Neuronal stem cell (in vitro differentiated cells): Measurements from ENCODE around the gene PCSK7.
A peak's percentile ranks its signal among the peaks of the same experiment; 100 is the strongest.

Source experiments
- DNase-seq: peaks from one replicate; pipeline ENCODE4 v3.0.0-alpha.2; 2013; ENCODE audit warnings: low spot score
- H2AFZ ChIP-seq: one replicate; pipeline ENCODE4 v1.6.1; 2013; ENCODE audit warnings: mild to moderate bottlenecking, low read length, inconsistent platforms
- H2AK5ac ChIP-seq: 2 replicates; pipeline ENCODE4 v1.6.1; 2013; ENCODE audit warnings: low read depth, mild to moderate bottlenecking, inconsistent platforms, low read length, moderate library complexity, mixed read lengths
- H2BK120ac ChIP-seq: 2 replicates; pipeline ENCODE4 v1.6.1; 2013; ENCODE audit warnings: low read depth, mild to moderate bottlenecking, inconsistent platforms, low read length, moderate library complexity, mixed read lengths
- H2BK12ac ChIP-seq: one replicate; pipeline ENCODE4 v1.6.1; 2013; ENCODE audit warnings: low read length, inconsistent platforms
- H2BK15ac ChIP-seq: 2 replicates; pipeline ENCODE4 v1.6.1; 2013; ENCODE audit warnings: mild to moderate bottlenecking, low read length, inconsistent platforms, mixed read lengths
- H2BK5ac ChIP-seq: one replicate; pipeline ENCODE4 v1.6.1; 2013; ENCODE audit warnings: inconsistent platforms, mild to moderate bottlenecking, low read length, moderate library complexity
- H3K14ac ChIP-seq: one replicate; pipeline ENCODE4 v1.6.1; 2013; ENCODE audit warnings: low read length, inconsistent platforms
- H3K18ac ChIP-seq: 2 replicates; pipeline ENCODE4 v1.6.1; 2013; ENCODE audit warnings: low read length, inconsistent platforms
- H3K23ac ChIP-seq: 2 replicates; pipeline ENCODE4 v1.6.1; 2013; ENCODE audit warnings: low read depth, mild to moderate bottlenecking, mixed read lengths, low read length, inconsistent platforms; ENCODE audit not compliant: poor library complexity
- H3K27ac ChIP-seq: replicated peaks from 3 replicates; pipeline ENCODE4 v1.5.1; 2013; ENCODE audit warnings: low read length, inconsistent platforms
- H3K27me3 ChIP-seq, 3 experiments: 2 replicates each; pipeline ENCODE4 v1.6.1; 2013; ENCODE audit warnings: low read length in 3 of 3, mild to moderate bottlenecking in 2 of 3, inconsistent platforms in 1 of 3, low read depth in 1 of 3, mixed read lengths in 1 of 3, moderate library complexity in 1 of 3; ENCODE audit not compliant: control insufficient read depth in 3 of 3, insufficient read depth in 3 of 3
- H3K36me3 ChIP-seq, 2 donors: replicated peaks in 1 of 2; 2 replicates each; pipeline ENCODE4 v1.6.1; 2013; ENCODE audit warnings: low read length in 2 of 2; ENCODE audit not compliant: control insufficient read depth in 2 of 2, insufficient read depth in 2 of 2
- H3K4ac ChIP-seq: 2 replicates; pipeline ENCODE4 v1.6.1; 2013; ENCODE audit warnings: inconsistent platforms, mild to moderate bottlenecking, low read length, moderate library complexity
- H3K4me1 ChIP-seq, 2 donors: 1 replicate in 1 of 2; 2 replicates in 1 of 2; pipeline ENCODE4 v1.6.1; 2013; ENCODE audit warnings: low read length in 2 of 2, low read depth in 1 of 2; ENCODE audit not compliant: control insufficient read depth in 2 of 2, insufficient read depth in 1 of 2
- H3K4me2 ChIP-seq: one replicate; pipeline ENCODE4 v1.6.1; 2013; ENCODE audit warnings: mild to moderate bottlenecking, low read length, inconsistent platforms; ENCODE audit not compliant: insufficient read depth, poor library complexity, severe bottlenecking
- H3K4me3 ChIP-seq, 2 donors: 2 replicates each; pipeline ENCODE4 v1.5.1; 2013; ENCODE audit warnings: low read length in 2 of 2, mild to moderate bottlenecking in 2 of 2, inconsistent platforms in 1 of 2, moderate library complexity in 1 of 2
- H3K79me1 ChIP-seq: one replicate; pipeline ENCODE4 v1.6.1; 2013; ENCODE audit warnings: low read depth, mild to moderate bottlenecking, inconsistent platforms, low read length, moderate library complexity
- H3K9ac ChIP-seq: one replicate; pipeline ENCODE4 v1.6.1; 2013; ENCODE audit warnings: mild to moderate bottlenecking, low read depth, low read length, inconsistent platforms; ENCODE audit not compliant: poor library complexity
- H3K9me3 ChIP-seq, 2 donors: replicated peaks in 1 of 2; 2 replicates each; pipeline versions ENCODE3 to v1.6.1; 2013; ENCODE audit warnings: low read length in 2 of 2, mild to moderate bottlenecking in 2 of 2, inconsistent platforms in 1 of 2, low read depth in 1 of 2, mixed read lengths in 1 of 2, moderate library complexity in 1 of 2; ENCODE audit not compliant: control insufficient read depth in 2 of 2, insufficient read depth in 1 of 2
- H4K8ac ChIP-seq: one replicate; pipeline ENCODE4 v1.6.1; 2013; ENCODE audit warnings: low read depth, mild to moderate bottlenecking, inconsistent platforms, low read length, moderate library complexity
- H4K91ac ChIP-seq: one replicate; pipeline ENCODE4 v1.6.1; 2013; ENCODE audit warnings: low read length, low read depth, mild to moderate bottlenecking, inconsistent platforms; ENCODE audit not compliant: poor library complexity
- WGBS, 2 donors: extraction: QIAGEN DNeasy Blood & Tissue Kit; methylation state at CpG; one replicate each; pipeline ENCODE4 v1.1.7; 2013; ENCODE audit warnings: missing lambda C conversion rate in 2 of 2, mixed read lengths in 1 of 2; ENCODE audit not compliant: insufficient read length in 2 of 2, insufficient replicate concordance in 1 of 2; ENCODE audit errors: extremely low coverage in 2 of 2; 5-methylcytosine and 5-hydroxymethylcytosine counted together

The PCSK7 gene

GRCh38 chr11:117219455-117219854 lies 12.4 kb downstream of the PCSK7 start:
- H3K4me3 ChIP-seq: no peak overlapping the region
- no peak for DNase-seq
- no CpG with 5 or more reads among the region's 8 CpGs for WGBS, 2 donors
- peak overlapping the region; percentile 75 for H3K14ac ChIP-seq
- no peak overlapping the region for H2AK5ac ChIP-seq
- H2BK5ac ChIP-seq: no peak overlapping the region
- H3K18ac ChIP-seq: no peak overlapping the region
- H3K27ac ChIP-seq: no peak overlapping the region
- H3K23ac ChIP-seq: no peak overlapping the region
- no peak overlapping the region for H3K9ac ChIP-seq
- no peak overlapping the region for H2BK12ac ChIP-seq
- H3K4ac ChIP-seq: no peak overlapping the region
- H3K4me1 ChIP-seq: peaks cover 5 to 11% of the 10 kb centered on the region in 2 donors
- no peaks in the 10 kb centered on the region for H3K9me3 ChIP-seq
- no peak overlapping the region for H4K91ac ChIP-seq
- no peaks in the 10 kb centered on the region for H3K27me3 ChIP-seq
- H4K8ac ChIP-seq: no peak overlapping the region
- no peaks in the 10 kb centered on the region for H3K79me1 ChIP-seq
- no peak overlapping the region for H2BK120ac ChIP-seq
- no peak overlapping the region for H2BK15ac ChIP-seq
- H3K4me2 ChIP-seq: no peak overlapping the region
- H2AFZ ChIP-seq: no peak overlapping the region
- H3K36me3 ChIP-seq: peaks cover 35 to 82% of the 10 kb centered on the region in 2 donors

- Histone ChIP-seq H4K91ac (no peak overlapping the region), H2AFZ (no peak overlapping the region), H3K18ac (no peak overlapping the region), H3K4me3 (no peak overlapping the region), H3K9me3 (no peaks in the 10 kb centered on the region), H3K4ac (no peak overlapping the region), H3K4me1 (peaks cover 8 to 9% of the 10 kb centered on the region in 2 donors), H2AK5ac (no peak overlapping the region), H3K4me2 (no peak overlapping the region), H2BK5ac (no peak overlapping the region), H3K27ac (no peak overlapping the region), H2BK120ac (no peak overlapping the region), H4K8ac (no peak overlapping the region), H2BK12ac (no peak overlapping the region), H3K14ac (no peak overlapping the region), H3K23ac (no peak overlapping the region), H3K36me3 (peaks cover 33 to 78% of the 10 kb centered on the region in 2 donors), H3K79me1 (no peaks in the 10 kb centered on the region), H3K9ac (no peak overlapping the region), H2BK15ac (no peak overlapping the region), H3K27me3 (no peaks in the 10 kb centered on the region)
- DNase-seq: no peak
- WGBS, 2 donors: no CpG with 5 or more reads among the region's 9 CpGs
Measured at GRCh38 chr11:117219001-117219400, 12.9 kb downstream of the PCSK7 start.

DNA sequence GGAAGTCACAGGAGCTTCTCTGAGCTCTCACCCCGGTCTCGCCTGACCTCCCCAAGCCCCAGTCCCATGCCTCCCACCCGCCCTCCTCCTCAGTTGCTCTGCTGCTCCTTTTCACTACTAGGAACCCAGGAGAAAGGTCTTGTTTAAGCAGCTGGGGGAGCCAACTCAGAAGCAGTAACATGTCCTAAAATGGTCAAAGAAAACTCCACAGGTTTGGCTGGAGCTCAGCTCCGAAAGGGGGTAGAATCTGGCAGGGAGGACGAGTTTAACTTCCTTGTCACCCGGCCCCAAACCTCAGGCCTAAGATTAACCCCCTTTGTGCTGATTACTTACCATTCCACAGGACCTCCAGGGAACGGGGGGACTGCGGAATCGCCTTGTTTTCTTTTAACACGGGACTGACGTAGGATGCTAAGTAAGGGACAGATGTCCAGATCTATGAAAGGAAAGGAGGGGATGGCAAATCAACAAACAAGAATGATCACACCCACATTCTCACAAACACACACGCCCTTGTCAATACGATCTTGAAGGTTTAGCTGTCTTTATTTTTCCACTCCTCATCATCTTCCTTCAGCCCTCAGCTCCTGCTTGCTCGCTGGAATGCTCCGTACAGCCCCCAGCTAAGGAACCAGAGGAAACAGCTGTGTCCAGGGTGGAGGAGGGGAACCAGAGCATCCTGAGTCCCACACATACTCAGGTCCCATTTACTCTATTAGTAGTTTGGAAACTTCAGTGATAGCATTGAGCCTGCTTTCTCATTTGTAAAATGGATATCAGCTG lies 13.5 kb downstream of the PCSK7 start:
- H3K23ac ChIP-seq: no peak overlapping the region
- peaks cover 27 to 74% of the 10 kb centered on the region in 2 donors for H3K36me3 ChIP-seq
- H3K14ac ChIP-seq: no peak overlapping the region
- H3K18ac ChIP-seq: no peak overlapping the region
- no peak overlapping the region for H3K4ac ChIP-seq
- no peaks in the 10 kb centered on the region for H3K79me1 ChIP-seq
- no peak overlapping the region for H3K4me2 ChIP-seq
- no peak overlapping the region for H2BK15ac ChIP-seq
- DNase-seq: no peak
- H3K9ac ChIP-seq: no peak overlapping the region
- no peak overlapping the region for H2BK12ac ChIP-seq
- no peak overlapping the region for H2BK5ac ChIP-seq
- no peak overlapping the region for H4K8ac ChIP-seq
- no peak overlapping the region for H2AK5ac ChIP-seq
- H3K4me3 ChIP-seq: no peak overlapping the region
- H2BK120ac ChIP-seq: no peak overlapping the region
- no peak overlapping the region for H3K27ac ChIP-seq
- H4K91ac ChIP-seq: no peak overlapping the region
- H2AFZ ChIP-seq: no peak overlapping the region
- no CpG with 5 or more reads among the region's 15 CpGs for WGBS, 2 donors
- H3K27me3 ChIP-seq: no peaks in the 10 kb centered on the region
- H3K9me3 ChIP-seq: no peaks in the 10 kb centered on the region
- H3K4me1 ChIP-seq: peaks cover 8 to 9% of the 10 kb centered on the region in 2 donors

GRCh38 chr11:117217141-117218084 lies 14.5 kb downstream of the PCSK7 start:
- Histone ChIP-seq H2BK15ac (no peak overlapping the region), H3K27ac (no peak overlapping the region), H3K36me3 (peaks cover 22 to 74% of the 10 kb centered on the region in 2 donors), H3K18ac (no peak overlapping the region), H3K4me3 (no peak overlapping the region), H4K91ac (no peak overlapping the region), H2AK5ac (no peak overlapping the region), H3K4ac (no peak overlapping the region), H3K27me3 (no peaks in the 10 kb centered on the region), H3K79me1 (no peaks in the 10 kb centered on the region), H2AFZ (no peak overlapping the region), H3K23ac (no peak overlapping the region), H3K9me3 (no peaks in the 10 kb centered on the region), H3K9ac (no peak overlapping the region), H3K4me2 (no peak overlapping the region), H3K14ac (no peak overlapping the region), H2BK12ac (no peak overlapping the region), H2BK120ac (no peak overlapping the region), H4K8ac (no peak overlapping the region), H2BK5ac (no peak overlapping the region), H3K4me1 (peaks cover 8 to 9% of the 10 kb centered on the region in 2 donors)
- DNase-seq: no peak
- WGBS, 2 donors: no CpG with 5 or more reads among the region's 11 CpGs
